T-helper 22 cell (primary cell): Measurements from ENCODE around the gene ERFE.

Source experiments
- DNase-seq: peaks from one replicate; pipeline ENCODE4 v3.0.0-alpha.2; 2020; ENCODE audit warnings: low read depth

Gene ERFE

DNA sequence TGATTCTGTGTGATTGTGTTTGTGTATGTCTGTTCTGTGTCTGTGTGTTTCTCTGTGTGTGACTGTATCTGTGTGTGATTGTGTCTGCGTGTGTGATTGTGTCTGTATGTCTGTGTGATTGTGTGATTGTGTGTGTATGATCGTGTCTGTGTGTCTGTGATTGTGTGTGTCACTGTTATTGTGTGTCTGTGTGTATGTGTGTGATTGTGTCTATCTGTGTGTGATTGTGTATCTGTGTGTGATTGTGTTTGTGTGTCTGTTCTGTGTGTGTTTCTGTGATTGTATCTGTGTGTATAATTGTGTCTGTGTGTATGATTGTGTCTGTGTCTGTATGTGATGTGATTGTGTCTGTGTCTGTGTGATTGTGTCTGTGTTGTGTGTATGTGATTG, 32.0 kb upstream of the ERFE start:
- no peak for DNase-seq

DNA sequence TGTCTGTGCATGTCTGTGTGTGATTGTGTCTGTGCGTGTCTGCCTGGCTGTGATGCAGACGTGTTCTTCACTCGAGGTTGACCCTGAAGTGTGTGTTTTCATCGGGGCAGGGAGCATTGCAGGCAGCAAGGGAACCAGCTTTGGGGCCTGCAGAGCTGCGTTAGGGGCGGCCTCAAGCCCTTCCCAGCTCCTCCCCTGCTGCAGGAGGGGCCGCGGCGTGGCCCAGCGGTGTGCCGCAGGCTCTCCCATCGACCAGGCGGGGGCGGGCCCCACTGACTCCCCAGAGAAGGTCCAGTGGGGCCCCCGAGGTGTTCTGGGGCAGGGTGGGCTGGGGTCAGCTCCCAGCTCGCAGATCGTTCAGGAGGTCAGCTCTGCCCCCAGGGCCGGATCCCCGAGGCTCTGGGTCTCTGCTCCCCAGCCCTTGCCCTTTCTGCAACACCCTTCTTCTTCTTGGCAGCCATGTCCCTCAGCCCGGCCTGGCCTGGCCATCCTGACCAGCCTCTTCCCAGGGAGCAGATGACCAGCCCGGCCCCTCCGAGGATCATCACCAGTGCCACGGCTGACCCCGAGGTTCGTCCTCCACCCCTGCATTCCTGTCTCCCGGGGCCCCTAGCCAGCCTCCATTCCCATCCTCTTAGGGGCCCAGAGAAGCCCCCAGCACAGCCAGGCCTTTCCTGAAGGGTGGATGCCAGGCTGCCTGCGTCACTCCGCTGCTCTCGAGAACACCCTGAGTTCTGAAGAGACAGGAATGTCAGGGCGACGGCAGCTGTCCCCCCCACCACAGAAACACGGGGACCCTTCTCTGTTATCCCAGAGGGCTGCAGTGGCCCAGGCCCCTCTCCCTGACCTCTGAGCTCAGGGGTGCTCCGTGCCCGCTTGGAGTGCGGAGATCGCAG, 31.4 kb upstream of the ERFE start:
- no peak for DNase-seq

DNA sequence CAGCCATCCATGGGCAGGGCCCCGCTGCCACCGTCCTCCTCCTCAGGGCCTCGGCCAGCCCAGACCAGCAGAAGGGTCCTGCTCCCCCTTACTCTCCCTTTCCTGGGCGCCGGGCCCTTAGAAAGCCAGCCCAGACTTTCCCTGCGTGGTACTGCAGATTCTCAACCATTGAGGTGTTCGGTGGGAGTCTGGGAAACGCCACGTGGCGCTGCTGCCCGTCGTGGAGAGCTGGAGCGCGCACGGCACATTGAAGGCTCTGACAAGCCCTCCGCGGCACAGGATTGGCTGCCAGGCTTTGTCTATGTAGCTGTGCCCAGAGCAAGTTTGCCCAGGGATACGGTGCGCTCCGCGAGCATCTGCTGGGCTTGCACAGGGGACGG, 30.7 kb upstream of the ERFE start:
- no peak for DNase-seq

DNA sequence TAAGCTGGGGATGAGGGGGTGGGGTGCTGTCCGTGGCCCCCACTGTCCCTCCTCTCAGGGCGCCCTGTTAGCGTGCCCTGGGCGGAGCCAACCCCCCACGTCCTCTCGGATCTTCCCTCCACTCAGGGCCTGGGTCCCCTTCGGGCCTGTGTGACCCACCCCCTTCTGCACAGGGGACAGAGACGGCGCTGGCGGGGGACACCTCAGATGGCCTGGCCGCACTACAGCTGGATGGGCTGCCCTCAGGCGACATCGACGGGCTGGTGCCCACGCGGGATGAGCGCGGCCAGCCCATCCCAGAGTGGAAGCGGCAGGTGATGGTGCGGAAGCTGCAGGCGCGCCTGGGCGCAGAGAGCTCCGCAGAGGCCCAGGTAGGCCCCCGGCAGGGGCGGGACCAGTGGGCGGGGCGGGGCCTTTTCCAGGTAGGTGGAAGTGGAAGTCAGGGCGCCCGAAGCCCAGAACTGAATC, 30.2 kb upstream of the ERFE start:
- DNase-seq: no peak

DNA sequence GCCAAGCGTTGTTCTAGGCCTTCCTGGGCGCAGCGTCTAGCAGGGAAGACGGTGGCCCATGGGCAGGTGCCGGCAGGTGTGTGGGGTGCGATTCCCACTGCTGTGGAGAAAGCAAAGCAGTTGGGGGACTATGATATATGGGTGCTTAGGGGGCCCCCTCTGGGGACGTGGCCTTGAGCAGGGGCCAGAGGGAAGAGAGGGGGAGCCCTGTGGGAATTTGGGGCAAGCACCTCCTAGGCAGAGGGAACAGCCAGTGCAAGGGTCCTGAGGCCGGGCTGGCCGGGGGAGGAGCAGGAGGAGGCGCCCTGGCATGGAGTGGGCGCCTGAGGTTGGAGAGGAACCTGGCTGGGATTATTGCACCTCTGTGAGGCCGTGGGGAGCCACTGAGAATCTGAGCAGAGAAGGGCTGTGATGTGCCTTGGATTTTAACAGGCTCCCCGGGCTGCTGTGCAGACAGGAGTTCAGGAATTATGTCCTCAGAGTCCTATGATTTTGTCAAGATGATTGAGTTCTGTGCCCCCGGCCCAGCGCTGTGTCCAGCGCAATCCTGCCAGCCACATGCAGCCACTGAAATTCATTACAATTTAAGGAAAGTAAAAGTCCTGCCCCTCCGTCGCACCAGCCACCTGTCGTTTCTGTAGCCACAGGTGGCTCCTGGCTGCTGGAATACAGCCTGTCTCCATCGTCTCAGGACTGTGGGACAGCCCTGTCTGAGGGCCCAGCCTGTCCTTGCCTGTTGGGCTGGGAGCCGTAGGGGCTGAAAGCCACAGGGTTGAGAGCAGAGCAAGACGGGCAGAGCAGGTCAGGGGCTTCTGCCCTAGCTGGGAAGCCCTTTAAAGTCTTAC, 29.4 kb upstream of the ERFE start:
- DNase-seq: no peak

DNA sequence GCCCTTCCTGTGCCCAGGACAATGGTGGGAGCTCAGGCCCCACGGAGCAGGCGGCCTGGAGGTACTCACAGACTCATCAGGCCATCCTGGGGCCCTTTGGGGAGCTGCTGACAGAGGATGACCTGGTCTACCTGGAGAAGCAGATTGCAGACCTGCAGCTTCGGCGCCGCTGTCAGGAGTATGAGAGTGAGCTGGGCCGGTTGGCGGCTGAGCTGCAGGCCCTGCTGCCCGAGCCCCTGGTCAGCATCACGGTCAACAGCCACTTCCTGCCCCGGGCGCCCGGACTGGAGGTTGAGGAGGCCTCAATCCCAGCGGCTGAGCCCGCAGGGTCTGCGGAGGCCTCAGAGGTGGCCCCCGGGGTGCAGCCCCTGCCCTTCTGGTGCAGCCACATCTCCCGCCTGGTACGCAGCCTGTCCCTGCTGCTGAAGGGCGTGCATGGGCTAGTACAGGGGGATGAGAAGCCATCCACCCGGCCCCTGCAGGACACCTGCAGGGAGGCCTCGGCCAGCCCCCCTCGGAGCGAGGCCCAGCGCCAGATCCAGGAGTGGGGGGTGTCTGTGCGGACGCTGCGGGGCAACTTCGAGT, 28.6 kb upstream of the ERFE start:
- no peak for DNase-seq

DNA sequence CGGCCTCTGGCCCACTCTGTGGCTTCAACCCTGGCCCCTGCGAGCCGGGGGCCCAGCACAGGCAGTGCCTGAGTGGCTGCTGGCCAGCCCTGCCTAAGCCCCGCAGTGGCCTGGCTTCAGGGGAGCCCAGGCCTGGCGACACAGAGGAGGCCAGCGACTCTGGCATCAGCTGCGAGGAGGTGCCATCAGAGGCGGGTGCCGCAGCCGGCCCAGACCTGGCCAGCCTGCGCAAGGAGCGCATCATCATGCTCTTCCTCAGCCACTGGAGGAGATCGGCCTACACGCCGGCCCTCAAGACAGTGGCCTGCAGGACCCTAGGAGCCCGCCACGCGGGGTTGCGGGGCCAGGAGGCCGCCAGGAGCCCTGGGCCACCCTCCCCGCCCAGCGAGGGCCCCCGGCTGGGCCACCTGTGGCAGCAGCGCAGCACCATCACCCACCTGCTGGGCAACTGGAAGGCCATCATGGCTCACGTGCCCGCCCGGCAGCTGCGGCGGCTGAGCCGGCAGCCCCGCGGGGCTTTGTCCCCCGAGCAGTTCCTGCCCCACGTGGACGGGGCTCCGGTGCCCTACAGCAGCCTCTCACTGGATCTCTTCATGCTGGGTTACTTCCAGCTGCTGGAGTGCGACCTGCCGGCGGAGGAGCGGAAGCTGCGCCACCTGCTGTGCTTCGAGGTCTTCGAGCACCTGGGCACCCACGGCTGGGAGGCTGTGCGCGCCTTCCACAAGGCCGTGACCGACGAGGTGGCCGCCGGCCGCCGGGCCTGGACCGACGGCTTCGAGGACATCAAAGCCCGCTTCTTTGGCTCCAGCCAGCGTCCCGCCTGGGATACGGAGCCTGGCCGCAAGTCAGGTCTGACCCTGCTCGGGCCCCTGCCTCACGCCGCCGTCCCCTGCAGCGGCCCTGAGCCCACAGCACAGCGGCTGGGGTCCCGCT, 27.8 kb upstream of the ERFE start:
- no peak for DNase-seq

DNA sequence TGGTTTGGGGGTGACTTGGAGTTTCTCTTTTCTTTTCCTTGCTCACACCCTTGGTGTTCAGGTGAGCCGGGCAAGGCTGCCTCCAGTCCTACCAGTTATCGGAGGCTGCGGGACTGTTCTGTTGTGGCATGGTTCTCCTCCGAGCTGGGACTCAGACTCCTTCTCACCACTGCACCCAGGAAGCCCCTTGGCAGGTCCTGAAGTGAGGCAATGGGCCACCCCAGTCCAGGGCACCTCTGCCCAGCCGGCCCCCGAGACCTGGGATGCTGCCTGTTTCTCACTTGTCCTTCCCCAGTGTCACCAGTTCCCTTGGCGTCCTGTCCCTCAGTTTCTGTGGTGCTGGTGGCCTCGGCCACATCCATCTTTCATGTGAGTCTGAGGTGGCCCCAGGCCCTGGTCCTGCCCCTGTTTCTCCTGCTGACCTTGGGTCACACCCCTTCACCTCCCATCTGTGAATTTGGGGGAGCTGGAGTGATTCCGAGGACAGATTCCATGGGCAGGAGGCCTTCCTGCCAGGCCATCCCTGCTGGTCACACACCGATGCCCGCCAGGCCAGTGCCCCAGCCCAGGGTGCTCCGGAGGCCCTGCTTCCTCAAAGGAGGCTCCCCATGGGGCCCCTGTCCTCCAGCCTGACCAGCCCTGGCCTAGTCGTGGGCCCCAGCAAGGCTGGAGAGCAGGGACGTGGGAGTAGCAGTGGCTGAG, 26.9 kb upstream of the ERFE start:
- DNase-seq: no peak

DNA sequence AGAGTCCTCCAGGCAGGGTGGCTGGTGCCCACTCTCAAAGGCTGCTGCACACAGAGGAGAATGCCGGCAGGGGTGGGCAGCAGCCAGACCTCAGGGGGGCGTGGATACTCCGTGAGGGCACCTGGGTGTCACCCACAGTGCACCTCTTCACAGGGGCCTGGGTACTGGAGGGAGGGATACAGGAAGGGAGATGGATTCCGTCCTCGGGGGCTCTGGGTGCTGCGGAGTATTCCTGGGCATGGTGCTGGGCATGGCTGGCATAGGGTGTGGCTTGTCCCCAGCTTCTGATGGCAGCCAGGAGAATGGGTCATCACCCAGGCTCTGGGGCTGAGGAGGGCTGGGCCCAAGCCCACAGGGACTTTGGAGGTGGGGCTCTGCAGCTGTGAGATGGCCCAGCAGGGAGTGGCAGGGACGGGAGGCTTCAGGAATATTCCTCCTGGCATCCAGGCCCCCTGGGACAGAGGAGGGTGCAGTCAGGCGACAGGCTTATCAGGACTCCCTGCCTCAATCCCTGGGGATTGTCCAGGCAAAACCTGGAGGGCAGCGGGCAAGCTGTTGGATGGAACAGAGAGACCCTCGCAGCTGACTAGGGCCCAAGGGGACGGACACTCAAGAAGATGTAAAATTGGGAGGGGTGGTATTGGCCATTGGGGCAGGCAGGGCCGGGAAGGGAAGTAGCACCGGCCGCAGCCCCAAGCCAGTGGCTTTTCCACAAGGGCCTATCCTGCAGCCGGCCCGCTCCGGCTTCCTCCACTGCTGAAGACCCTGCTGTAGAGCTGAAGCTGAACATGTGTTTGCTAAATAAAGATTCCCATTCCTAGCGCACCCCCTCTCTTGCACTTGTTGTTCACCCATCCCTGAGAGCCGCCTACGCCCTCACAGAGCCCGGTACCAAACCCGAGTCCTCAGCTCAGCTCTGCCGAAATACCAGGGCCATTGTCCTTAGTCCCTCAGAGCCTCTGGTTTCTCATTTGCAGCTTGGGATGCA, 26.0 kb upstream of the ERFE start:
- no peak for DNase-seq

DNA sequence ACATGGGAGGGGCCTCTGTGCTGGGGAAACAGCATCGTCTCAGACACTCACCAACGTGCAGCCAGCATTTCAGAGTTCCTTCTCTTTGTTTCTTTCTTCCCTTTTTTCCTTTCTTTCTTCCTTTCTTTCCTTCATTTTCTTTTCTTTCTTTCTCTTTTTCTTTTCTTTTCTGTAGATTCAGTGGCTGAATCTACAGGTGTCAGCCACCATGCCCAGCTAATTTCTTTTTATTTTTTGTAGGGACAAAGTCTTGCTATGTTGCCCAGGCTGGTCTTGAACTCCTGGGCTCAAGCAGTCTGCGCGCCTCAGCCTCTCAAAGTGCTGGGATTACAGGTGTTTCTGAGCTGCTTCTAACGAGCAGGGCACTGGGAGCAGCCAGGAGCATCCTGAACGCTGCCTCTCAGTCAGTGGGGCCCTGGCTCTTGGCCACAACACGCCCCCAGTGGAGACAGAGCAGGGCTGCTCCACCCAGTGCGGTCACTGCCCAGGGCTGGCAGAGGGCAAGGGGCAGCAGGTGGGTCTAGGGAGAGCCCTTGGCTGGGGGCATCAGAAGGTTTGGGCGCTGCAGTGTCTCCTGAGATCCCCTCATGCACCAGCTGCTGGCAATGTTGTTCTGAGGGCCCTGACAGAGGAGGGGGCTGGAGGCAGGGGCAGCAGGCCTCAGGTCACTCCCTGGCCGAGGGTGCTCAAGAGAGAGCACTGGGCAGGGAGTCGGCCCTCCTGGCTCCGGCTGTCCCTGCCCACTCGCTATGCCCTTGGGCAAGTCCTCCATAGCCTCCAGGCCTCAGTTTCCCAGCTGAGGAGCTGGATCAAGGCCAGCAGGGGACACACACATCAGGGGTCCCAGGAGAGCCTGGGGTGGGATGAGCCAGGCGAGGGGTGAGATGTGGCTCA, 25.0 kb upstream of the ERFE start:
- no peak for DNase-seq

DNA sequence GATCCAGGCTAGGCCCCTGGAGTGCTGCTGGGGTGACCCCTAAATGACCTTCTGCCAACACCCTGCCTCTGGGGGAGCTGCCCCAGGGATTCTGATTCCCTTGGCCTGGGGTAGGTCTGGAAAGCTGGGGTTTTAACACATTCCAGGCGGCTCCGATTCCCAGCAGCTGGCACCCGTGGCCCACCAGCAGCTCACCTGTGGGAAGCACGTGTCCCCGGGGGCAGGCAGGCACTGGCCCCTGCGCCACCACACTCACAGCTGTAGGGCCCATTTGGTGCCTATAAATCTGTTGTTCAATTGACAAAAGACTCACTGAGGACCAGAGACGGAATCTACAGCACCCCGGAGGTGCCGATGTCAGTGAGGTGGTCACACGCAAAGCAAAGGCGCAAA, 24.4 kb upstream of the ERFE start:
- no peak for DNase-seq

DNA sequence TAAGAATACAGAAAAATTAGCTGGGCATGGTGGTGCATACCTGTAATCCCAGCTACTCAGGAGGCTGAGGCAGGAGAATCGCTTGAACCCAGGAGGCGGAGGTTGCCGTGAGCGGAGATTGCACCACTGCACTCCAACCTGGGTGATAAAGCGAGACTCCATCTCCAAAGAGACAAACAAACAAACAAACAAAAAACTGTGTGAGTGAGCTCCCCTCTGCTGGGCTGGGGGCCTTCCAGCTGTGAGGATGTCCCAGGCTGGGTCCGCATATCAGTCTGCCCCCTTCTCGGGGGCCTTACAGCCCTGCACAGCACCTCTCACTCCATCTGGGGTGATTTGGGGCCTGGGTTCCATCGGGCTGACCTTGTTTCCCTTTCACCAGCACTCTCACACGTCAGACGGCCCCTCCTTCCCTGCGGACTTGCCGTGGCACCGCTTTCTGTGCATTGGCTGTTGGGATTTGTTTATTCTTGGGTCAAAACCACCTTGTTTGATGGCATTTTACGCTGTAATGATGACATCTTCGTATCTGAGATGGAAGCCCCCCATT, 23.1 kb upstream of the ERFE start:
- DNase-seq: no peak

DNA sequence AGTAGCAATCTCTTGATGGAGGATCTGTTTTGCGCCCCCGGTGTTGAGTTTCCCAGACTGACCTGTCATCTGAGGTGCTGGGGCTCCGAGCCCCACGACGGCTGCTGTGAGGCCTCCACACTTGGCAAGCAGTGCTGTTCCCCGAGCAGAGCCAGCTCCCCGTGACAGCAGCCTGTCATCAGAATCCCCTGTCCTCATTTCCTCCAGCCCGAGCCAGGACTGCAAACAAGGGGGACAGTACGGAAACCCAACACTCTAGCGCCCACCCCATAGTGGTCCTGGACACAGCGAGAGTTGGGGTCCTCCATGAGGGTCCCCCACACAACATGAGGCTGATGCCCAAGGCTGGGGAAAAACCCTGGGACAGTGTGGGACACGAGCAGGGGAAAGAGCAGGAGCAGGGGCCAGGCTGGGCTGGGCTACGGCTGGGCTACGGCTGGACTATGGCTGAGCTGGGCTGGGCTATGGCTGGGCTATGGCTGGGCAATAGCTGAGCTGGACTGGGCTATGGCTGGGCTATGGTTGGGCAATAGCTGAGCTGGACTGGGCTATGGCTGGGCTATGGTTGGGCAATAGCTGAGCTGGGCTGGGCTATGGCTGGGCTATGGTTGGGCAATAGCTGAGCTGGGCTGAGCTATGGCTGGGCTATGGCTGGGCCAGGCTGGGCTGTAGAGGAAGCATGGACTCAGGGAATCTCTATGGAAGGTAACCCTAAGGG, 21.8 kb upstream of the ERFE start:
- no peak for DNase-seq

DNA sequence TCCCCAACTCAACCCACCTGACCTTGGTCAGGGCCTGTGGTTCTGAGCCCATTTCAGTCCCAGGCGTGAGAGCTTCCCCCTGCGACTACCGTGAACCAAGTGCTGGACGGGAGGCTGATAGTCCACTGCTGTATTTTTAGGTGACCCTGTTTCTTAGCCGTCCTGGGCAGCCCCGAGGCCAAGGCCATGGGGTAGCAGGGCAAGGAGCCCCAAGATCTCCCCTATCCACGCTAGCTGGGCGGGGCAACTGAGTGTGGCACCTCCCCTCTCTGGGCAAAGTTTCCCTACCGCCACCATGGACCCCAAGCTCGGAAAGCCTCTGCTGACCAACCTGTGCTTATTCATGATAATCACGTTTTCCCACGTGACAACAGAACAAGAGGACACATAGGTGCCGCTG, 20.9 kb upstream of the ERFE start:
- DNase-seq: no peak

DNA sequence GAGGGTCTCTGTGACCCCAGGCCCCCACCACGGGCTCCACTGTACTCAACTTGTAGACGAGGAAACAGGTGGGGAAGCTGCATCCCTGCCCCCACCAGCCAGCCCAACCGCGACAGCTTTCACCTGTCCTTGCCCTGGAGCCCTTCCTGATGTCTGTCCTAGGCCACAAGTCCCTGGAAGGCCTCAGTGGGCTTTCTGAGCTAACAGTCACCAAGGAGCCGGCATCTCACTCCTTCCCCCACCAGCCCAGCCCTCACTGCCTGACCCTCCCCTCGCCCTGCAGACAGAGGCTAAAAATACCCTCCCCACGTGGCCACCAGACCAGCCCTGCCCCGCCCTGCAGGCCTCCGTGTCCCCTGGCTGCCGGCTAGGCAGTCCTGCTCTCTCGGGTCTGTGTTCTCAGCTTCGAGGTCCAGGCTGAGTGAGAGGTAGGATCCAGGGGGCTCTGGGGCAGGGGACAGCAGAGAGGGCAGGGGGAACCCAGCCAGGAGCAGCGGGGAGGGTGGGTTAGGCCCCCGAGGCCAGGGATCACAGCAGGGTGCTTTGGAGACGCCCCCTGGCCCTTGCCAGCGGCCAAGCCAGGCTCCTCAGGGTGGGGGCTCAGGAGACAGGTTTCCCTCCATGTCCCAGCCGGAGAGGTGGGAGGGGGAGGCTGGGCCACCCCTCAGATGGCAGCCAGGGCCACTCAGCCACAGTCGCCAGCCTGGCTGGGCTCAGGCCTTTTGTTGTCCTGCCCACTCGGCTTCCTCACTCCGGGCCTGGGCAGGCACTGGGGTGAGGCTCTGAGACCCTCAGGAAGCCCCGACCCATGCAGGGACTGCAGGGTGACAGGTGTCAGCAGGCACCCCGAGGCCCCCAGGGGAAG, 20.2 kb upstream of the ERFE start, which contains the start of gene KLHL30:
Gene KLHL30 (plus strand): TSS at position 338 of the 865 bp plus-strand sequence. CDS start 2,087 bp downstream, outside the sequence.
- no peak for DNase-seq

DNA sequence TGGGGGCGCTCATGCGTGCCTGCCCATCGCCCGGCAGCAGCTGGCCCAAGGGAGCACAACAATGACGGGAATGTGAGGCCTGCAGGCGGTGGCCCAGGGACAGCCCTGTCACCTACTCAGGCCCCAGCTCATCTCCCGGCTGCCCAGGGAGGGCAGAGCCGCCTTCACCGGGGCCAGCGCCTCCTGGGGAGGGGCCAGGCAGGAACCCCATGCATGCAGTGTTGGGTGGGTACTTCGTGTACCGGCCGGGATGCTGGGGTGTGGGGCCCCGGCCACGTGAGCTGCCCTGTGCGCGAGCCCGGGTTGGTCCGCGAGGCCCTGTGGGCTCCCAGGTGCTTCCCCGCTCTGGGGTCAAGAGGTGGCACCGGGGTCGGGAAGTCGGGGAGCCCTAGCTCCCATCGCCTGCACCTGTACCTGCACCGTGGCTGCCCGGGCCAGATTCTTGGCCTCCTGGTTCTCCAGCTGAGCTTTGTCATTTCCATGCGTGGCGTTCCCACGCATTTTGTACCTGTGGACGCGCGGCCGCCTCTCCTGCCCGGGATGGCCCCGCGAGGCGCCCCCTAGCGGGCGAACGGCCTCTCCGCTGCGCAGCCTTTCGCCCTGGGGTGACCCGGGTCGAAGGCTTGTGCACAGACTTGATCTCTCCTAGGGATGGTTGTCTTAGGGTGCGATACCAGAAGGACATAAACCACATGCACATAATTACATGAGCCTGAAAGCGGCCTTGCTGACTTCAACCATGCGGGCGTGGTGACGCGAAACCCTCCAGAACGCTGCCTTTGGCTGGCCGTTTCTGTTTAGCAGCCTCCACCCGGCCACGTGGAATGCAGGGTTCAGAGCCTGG, 19.4 kb upstream of the ERFE start:
- no peak for DNase-seq
